ENCODE measurements around the gene LDB1. TPM values are rescaled to one million over a fixed set of nuclear protein-coding genes. Genes with fewer than 3 reads are reported as not detected.

LDB1 gene
- total RNA-seq, 2 experiments from 2014 or later, result 68.5 to 70.9 TPM

DNA sequence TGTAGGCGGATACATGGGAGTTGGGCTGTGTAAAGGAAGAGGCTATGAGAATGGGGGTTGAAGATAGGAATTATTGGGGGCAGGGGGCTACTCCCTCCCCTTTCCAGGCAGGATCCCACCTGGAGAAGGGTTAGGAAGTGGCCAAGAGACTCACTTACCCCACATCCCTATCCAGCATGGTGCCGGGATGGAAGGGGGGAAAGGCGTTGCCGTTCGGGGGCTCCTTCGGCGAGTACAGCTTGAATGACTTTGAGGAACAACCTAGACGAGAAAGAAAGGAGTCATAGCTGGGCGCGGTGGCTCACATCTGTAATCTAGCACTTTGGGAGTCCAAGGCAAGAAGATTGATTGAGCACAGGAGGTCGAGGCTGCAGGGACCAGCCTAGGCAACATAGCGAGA is 8.9 kb downstream of the LDB1 start:
- TF ChIP-seq, protein P1, sequence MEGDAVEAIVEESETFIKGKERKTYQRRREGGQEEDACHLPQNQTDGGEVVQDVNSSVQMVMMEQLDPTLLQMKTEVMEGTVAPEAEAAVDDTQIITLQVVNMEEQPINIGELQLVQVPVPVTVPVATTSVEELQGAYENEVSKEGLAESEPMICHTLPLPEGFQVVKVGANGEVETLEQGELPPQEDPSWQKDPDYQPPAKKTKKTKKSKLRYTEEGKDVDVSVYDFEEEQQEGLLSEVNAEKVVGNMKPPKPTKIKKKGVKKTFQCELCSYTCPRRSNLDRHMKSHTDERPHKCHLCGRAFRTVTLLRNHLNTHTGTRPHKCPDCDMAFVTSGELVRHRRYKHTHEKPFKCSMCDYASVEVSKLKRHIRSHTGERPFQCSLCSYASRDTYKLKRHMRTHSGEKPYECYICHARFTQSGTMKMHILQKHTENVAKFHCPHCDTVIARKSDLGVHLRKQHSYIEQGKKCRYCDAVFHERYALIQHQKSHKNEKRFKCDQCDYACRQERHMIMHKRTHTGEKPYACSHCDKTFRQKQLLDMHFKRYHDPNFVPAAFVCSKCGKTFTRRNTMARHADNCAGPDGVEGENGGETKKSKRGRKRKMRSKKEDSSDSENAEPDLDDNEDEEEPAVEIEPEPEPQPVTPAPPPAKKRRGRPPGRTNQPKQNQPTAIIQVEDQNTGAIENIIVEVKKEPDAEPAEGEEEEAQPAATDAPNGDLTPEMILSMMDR (IDR thresholded peaks at IDR 0.05), result no peak
- CTCF ChIA-PET, result interaction anchor here (0.7 to 2.8 kb wide), 5 partner anchors 11 to 270 kb away, joined by 3 to 10 read pairs (median 8); no protein-coding TSS in a partner anchor
- POLR2A ChIA-PET, result interaction anchor here (1.2 kb wide), 1 partner anchor 49 kb away, joined by 4 read pairs; no protein-coding TSS in a partner anchor
- DNase-seq (no peak), ATAC-seq (no peak)
- intact Hi-C loops (cut with micrococcal nuclease), result no loop called here
- H3K9me3 Mint-ChIP-seq, result no peaks in the 10 kb centered on the region
- no peaks in the 10 kb centered on the region for H3K27me3 Mint-ChIP-seq
- no peak overlapping the region for H3K4me3 Mint-ChIP-seq
- H3K4me1 Mint-ChIP-seq (ENCODE audit: low read depth), result peaks cover 28% of the 10 kb centered on the region
- peak overlapping the region; percentile 15 for H3K27ac Mint-ChIP-seq
- H3K36me3 Mint-ChIP-seq (ENCODE audit: low read depth), result peaks cover 37% of the 10 kb centered on the region

DNA sequence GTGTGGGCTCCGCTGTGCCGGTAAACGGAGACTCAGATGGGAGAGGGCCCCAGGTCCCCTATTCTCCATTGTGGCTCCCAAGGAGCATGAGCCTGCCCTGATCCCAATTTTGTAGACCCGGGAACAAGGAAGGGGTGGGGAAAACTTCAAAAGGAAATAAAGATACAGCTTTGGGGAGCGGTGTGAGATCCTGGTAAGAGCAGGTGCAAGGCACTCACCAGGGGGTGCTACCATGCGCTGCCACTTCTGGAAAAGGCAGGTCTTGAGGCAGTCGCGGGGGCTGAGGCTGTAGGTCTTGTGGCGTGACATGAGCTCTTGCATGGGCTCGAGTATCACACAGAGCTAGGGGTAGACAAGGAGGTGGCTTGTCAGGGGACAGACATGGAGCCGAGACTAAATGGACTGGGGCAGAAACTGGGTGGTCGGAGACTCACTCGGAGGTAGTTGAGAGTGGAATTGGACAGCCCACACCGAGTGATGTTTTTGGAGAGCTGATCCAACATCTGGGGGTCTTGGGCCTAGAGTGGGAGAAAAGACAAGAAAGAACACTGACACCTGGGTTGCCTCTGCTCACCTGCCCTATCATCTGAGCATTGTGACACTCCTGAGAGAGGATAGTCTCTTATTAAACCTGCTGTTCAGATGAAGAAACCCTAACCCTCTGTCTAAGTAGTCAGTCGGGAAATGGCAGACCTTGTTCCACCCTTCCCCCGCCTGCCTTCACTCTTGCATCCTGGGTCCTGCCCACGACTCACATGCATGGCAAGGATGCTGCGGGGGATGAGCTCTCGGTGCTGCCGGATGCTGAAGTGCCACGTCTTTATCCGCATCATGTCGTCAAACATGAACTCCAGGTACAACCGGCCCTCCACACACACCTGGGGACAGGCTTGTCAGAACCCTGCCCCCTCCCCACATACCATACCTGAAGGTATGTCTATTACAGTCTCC is 10.7 kb downstream of the LDB1 start:
- no peaks in the 10 kb centered on the region for H3K9me3 Mint-ChIP-seq
- DNase-seq, result no peak
- ChIA-PET POLR2A (interaction anchor here (0.5 to 0.9 kb wide), 4 partner anchors 17 to 1802 kb away, joined by 3 read pairs; no protein-coding TSS in a partner anchor), CTCF (interaction anchor here (1.9 kb wide), 2 partner anchors 36 to 269 kb away, joined by 5 to 6 read pairs; no protein-coding TSS in a partner anchor)
- no peak overlapping the region for H3K27ac Mint-ChIP-seq
- no peak for ATAC-seq
- H3K4me1 Mint-ChIP-seq (ENCODE audit: low read depth), result peaks cover 30% of the 10 kb centered on the region
- TF ChIP-seq, protein P1 (IDR thresholded peaks at IDR 0.05), result no peak
- intact Hi-C loops (cut with micrococcal nuclease), result no loop called here
- peaks cover 36% of the 10 kb centered on the region for H3K36me3 Mint-ChIP-seq (ENCODE audit: low read depth)
- H3K4me3 Mint-ChIP-seq, result no peak overlapping the region
- H3K27me3 Mint-ChIP-seq, result no peaks in the 10 kb centered on the region

DNA sequence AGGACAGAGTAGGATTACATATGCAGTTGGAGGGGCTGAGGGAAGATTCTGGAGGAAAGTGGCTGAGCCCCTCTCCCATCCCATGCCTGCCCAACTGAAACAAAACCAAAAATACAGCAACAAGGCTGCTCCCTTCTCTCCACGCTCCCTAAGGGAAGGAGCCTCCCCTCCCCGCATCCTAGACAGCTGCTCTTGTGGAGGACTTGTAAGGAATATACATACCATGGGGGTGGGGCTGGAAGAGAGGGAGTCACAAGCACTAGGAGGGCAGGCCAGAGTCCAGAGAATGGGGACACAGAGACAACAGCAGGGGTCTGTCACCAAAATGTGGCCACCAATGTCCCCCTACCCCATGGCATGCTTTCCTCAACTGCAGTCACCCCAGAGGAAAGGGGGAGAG is 13.2 kb downstream of the LDB1 start:
- TF ChIP-seq, protein P1 (IDR thresholded peaks at IDR 0.05), result no peak
- peaks cover 26% of the 10 kb centered on the region for H3K36me3 Mint-ChIP-seq (ENCODE audit: low read depth)
- ChIA-PET POLR2A (no interaction called here), CTCF (interaction anchor here (0.6 kb wide), 1 partner anchor 247 kb away, joined by 3 read pairs; no protein-coding TSS in a partner anchor)
- intact Hi-C loops (cut with micrococcal nuclease), result no loop called here
- no peaks in the 10 kb centered on the region for H3K9me3 Mint-ChIP-seq
- H3K27me3 Mint-ChIP-seq, result no peaks in the 10 kb centered on the region
- ATAC-seq, result no peak
- H3K4me1 Mint-ChIP-seq (ENCODE audit: low read depth), result peaks cover 16% of the 10 kb centered on the region
- no peak overlapping the region for H3K27ac Mint-ChIP-seq
- no peak for DNase-seq
- H3K4me3 Mint-ChIP-seq, result no peak overlapping the region

DNA sequence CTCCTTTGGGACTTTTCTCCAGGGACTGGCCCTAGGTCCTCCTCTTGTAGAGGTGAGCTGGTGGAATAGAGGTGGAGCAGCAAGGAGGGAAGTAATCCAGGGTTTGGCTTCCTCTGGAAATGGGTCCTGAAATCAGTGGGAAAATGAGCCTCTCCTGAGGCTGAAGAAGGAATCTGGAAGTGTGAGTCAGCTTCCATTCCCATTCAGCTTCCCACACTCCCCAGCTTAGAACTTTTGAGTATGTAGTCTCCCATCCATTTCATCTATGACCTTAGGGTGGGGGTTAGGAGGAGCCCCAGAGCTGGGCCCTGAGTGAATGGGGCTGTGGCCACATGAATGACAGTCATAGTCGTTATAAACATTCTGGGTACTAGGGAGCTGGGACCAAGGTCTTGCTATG is 17.7 kb downstream of the LDB1 start:
- POLR2A ChIA-PET, result interaction anchor here (0.9 to 1.6 kb wide), 3 partner anchors 11 to 29 kb away, joined by 3 to 5 read pairs (median 4); no protein-coding TSS in a partner anchor
- Mint-ChIP-seq H3K27ac (no peak overlapping the region), H3K4me3 (no peak overlapping the region)

More for the DNA sequence above, 17.7 kb downstream of the LDB1 start:
- H3K27me3 Mint-ChIP-seq, result no peaks in the 10 kb centered on the region
- intact Hi-C loops (cut with micrococcal nuclease), result no loop called here
- no peak for DNase-seq
- no peak for ATAC-seq
- H3K4me1 Mint-ChIP-seq (ENCODE audit: low read depth), result peaks cover 14% of the 10 kb centered on the region
- H3K9me3 Mint-ChIP-seq, result no peaks in the 10 kb centered on the region
- CTCF ChIA-PET, result interaction anchor here (0.8 to 1.2 kb wide), 5 partner anchors 10 to 261 kb away, joined by 3 to 12 read pairs (median 4); no protein-coding TSS in a partner anchor
- peaks cover 2% of the 10 kb centered on the region for H3K36me3 Mint-ChIP-seq (ENCODE audit: low read depth)
- TF ChIP-seq, protein P1 (IDR thresholded peaks at IDR 0.05), result no peak

All from activated CD8-positive, alpha-beta T cell treated with anti-CD3 and anti-CD28 coated beads for 36 hours (primary cell).